Measurements from ENCODE around the gene ABR.
A peak's percentile ranks its signal among the peaks of the same experiment; 100 is the strongest.

Gene ABR

DNA sequence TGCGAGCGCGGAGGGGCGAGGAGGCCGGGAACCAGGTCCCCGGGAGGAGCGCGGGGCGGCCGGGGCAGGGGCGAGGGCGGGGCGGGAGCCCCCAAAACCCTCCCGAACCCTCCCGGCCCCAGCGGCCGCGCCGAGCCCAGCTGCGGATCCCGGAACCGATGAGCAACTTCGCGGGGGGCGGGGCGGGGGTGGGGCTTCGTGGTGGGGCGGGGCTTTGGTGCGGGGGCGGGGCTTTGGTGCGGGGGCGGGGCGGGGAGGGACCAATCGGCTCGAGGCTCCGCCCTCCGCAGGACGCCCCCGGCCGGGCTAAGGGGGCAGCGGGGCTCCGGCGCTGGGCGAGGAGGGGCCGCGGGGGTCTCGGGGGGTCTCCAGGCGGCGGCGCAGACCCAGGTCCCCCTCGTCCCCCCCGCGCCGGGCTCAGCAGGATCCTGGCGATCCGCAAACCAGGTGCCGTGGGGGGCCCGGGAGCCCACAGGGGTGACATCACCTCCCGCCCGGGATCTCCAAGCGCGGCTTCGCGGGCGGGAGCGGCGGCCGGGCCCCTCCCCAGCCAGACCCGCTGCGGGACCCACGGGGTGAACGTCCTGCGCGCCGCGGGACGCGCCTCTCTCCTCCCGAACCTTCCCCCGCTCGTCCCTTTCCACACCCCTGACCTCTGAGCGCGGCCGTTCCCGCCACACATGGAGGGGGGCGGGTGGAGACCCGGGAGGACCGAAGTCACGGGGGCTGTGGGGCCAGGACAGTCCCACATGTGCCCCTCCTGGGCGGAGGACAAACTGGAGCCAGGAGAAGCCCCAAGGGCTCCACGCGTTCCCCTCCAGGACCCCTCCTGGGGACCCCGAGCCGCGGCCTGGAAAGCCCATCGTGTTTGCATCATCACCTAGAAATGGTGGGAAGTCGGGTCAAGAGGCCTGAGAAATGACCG, at the start of gene ABR:
Gene ABR, minus strand, starts transcription at position 164 of the 925 bp plus-strand sequence. CDS start 254 bp downstream, outside the sequence.
- no peak for DNase-seq (ENCODE audit: low read depth)

DNA sequence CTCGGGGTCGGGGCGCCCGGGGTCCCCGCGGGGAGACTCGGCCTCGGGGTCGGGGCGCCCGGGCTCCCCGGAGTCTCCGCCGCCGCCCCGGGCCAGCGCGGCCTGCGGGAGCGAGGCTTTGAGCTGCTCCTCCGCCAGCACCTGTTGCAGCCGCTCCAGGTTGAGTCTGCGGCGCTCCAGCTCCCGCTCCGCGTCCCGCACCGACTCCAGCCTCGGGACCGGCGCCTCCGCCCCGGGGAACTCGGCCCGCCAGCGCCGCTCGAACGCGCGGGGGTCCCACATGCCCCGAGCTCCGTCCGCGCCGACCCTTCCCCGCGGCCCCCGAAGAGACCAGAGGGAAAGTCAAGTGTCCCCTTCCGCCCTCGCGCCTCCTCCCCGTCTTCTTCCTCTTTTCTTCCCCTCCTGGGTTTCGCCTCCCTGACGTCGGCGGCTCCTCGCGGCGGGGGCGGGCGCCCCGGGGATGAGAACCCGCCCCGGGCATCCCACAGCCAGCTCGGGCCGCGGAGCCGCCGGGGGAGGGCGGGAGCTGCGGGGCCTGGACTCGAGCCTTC, 49.6 kb upstream of the ABR start:
- no peak for DNase-seq (ENCODE audit: low read depth)

DNA sequence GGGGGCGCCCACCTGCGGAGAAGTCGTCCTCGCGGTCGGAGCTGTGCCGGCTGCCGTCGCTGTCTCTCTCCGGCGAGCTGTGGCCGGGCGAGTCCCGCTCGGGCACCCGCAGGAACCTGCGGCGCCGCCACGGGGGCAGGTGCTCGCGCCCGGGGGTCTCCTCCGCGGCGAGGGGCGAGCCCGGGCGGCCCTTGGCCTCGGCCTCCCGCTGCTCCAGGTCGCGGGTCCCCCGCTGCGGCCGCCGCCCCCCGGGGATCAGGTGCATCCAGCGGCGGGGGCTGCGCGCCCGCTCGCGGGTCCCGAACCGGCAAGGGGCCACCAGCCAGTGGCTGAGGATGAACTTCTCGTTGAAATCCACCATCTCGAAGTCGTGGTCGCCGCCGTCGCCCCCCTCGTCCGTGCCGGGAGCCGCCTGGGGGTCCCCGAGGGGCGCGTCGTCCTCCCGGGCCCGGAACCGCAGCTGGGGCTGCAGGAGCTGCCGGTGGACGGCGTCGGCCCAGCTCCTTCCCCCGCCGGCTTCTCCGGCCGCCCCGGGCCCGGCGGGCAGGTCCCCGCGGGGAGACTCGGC, 49.1 kb upstream of the ABR start:
- no peak for DNase-seq (ENCODE audit: low read depth)

DNA sequence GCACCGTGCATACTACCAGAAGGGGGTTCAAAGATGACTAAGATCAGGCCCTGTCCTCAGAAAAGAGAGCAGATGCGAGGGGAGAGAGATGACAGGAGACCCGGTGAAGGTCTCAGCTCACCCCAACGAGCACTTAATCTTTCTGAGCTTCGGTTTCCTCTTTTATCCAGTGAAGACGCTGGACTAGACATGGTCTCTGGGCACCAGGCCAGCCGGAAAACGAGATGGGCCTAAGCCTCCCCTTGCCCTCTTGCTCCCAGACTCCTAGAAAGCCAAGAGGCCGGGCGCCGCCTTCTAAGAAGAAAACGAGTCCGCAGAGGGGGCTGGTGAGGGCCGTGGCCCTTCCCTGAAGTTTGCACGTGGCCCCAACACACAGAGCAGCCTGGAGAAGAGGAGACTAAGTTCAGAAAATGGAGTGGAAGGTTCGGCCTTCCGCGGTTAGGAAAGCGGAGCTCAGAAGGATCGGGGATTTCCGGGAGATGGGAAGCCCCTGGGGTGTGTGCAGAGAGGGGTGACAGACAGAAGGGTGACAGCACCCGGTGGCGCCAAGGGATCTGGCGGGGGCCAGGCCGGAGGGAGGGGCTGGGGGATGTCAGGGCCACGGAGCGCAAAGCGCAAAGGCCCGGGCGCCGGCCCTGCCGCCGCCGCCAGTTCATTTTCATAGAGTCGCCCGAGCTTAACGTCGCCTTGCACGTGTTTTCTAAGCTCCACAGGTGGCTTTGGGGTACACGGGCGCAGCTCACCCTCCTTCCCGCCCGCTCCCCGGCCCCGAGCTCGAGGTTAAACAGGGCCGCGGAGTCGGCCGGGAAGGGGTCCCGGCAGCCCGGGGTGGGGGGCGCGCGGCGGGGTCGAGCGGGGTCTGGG, 48.4 kb upstream of the ABR start:
- no peak for DNase-seq (ENCODE audit: low read depth)

DNA sequence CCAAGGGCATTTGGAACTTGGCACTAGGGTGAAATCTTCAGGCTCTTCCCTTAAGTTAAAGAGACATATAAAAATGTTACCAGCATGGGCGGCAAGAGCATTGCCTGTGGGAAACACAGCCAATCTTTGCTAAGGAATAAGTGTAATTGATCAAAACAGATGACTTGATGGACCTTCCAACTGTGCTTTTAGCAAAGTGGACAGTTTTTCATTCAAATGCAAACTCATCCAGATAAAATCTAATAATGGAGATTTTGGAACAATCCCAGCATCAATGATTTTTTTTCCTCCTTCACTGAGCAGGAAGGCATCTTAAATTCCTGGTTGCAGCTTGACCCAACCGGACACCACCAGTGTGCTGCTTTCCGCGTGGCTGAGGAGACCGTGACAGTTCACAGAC, 47.6 kb upstream of the ABR start:
- no peak for DNase-seq (ENCODE audit: low read depth)

DNA sequence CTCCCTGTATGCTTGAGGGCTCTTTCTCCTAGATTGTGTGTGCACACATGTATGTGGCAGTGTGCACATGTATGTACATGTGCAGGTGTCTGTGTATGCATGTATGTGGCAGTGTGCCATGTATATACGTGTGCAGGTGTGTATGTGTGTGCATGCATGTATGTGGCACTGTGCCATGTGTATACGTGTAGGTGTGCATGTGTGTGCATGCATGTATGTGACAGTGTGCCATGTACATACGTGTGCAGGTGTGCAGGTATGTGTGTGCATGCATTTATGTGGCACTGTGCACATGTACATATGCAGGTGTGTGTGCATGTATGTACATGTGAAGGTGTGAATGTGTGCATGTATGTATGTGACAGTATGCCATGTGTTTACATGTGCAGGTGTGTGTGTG, 46.5 kb upstream of the ABR start:
- DNase-seq (ENCODE audit: low read depth), result no peak

DNA sequence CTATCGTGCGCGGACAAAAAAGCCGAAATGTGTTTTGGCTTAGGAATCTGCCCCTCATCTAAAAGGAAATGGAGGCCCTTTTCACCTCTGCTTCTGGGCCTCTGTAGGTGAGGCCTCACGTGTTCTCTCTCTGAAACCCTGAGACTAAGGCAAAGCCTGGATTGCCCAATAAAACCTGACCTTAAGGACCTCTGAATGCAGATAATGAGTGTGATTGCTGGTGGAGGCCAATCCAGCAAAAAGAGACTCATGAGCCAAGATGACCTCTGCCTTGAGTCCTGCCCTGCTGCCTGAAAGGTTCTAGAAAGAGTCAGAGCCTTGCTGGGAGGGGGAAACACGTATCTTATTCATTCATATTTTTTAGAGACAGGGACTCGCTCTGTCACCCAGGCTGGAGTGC, 44.5 kb upstream of the ABR start:
- DNase-seq (ENCODE audit: low read depth), result no peak

DNA sequence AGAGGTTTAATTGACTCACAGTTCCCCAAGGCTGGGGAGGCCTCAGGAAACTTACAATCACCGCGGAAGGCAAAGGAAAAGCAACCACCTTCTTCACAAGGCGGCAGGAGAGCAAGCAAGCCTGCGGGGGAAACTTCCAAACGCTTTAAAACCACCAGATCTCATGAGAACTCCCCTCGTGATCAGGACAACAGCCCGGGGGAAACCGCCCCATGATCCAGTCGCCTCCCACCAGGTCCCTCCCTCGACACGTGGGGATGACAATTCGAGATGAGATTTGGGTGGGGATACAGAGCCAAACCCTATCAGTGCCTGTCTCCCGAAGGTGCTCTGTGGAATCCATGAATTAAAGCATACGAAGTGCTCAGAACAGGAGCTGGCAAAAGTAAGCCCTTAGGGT, 43.9 kb upstream of the ABR start:
- no peak for DNase-seq (ENCODE audit: low read depth)

DNA sequence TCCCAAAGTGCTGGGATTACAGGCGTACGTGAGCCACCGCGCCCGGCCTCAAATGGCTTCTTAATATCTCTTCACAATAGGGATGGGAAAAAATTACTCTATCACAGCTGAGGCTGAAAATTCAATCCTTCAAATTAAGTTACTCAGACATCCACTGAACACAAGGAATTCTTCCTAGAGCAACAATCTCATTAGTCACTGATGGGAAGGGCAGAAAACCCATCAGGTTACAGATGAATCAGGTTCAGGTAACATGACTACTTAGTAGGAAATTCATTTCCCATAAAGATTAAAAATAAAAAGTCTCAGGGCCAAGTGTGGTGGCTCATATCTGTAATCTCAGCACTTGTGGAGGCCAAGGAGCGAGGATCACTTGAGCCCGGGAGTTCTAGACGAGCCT, 42.5 kb upstream of the ABR start:
- DNase-seq (ENCODE audit: low read depth), result no peak

DNA sequence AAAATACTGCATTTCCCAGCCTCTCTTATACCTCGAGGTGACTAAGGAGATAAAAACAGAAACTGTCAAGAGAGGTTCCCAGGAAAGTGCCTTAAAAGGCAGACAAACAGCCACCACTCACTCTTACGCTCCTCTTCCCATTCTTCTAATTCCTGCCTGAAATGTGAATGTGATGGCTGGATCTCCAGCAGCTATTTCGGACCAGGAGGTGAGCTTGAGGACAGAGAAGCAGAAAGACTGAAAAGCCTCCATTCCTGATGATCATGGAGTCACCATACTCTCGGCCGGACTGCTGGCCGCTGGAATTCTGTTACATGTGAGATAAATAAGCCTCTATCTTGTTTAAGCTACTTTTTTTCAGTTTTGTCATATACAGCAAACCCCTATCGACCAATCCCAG, 41.4 kb upstream of the ABR start:
- DNase-seq (ENCODE audit: low read depth), result no peak

DNA sequence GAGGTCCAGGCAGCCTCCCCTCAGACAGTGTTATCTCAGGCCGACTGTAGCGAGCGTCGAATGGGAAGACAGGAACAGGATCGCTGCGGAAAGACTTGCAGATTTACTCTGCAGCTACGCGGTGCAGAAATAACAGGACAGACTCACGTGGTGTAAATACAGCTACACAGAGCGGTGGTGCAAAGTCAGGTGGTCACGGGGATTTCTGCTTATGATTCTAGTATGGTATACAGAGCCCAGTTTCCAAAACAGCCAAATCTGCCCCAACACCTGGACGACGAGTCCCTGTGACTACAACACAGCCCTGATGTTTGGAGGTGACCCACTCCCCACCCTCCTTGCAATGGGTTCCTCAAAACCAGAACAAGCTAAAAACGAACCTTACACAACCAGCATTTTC, 40.6 kb upstream of the ABR start:
- DNase-seq (ENCODE audit: low read depth), result no peak

DNA sequence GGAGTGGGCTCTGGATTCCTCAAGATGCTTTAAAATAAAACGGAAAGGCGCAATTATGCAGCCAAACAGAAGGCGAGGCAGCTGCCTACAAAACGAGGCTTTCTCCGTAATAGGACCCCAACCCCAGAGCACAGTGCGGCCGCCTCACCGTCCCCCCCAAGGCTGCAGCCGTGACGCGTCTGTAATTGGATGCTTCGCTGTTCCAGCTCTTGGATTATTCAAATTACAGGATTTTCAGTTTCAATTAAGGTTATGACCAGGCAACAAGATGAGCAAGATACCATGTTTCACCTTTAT, 37.3 kb upstream of the ABR start:
- no peak for DNase-seq (ENCODE audit: low read depth)

DNA sequence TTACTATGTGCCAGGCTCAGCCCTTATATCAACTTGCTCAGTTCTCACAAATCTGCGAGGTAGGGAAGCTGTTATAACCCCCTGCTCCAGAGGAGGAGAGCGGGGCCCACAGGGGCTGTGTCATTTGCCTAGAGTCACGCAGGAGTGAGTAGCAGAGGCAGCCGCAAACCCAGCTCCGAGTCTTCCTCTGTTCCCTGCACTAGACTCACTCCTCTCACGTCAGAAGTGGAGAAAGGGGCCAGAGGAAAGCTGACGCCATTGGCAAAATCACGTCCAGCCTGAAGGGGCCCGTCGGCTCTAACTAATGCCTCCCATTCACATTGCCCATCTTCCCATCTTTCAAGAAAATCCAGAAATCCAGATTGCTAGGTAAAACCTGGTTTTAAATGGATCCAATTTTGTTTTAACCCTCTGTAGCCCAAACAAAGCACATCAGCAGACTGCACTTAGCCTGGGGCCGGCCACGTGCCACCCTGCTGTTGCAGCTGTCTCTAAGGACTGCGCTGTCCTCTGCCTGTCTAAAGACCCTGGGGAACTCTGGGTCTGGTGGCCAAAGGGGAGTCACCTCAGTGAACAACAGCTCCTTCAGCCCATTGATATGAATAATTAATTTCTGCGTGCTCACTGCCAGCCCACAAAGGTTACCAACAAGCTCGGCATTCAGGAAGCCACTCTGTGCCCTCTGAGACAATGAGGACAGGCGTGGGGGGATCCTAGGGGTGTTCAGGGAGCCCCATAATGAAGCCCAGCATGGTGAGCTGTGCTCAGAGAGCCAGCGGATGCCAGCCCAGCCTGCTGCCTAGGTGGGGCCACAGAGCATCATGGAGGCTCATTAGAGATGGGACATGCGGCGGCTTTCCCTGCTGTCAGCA, 36.7 kb upstream of the ABR start:
- no peak for DNase-seq (ENCODE audit: low read depth)

DNA sequence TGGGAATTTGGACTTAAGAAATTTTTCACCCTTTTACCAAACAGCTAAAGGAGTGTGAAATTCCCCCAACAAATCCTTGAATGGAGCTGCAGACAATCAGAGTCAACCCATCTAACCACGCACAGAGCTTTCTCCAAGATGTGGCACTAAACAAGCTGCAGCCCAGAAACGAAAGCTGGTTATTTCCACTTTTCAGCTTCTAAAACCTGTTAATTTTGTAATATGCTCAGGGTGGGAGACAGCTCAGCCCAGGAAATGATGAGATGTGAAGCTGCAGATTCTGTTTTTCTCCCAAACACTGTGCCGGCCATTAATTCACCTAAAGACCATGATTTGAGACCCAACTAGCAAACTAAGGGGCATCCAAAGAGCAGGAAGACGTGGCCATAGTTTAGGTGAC, 33.2 kb upstream of the ABR start:
- no peak for DNase-seq (ENCODE audit: low read depth)

DNA sequence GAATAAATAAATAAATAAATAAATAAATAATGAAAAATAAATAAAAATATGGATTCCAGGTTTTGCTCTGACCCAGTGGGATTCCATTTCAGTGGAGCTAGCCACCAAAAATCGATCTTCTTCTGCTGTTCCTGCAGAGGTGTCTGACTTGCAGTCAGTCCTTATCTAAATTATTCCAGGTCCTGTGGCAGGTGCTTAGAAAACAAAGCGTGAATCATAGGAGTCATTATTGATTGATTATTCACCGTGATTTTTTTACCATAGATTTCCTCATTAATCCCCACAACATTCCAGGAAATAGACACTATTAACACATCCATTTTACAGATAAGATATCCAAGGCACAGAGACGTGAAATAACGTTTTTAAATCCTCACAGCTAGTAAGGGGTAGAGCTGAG, 31.5 kb upstream of the ABR start:
- DNase-seq (ENCODE audit: low read depth), result no peak

DNA sequence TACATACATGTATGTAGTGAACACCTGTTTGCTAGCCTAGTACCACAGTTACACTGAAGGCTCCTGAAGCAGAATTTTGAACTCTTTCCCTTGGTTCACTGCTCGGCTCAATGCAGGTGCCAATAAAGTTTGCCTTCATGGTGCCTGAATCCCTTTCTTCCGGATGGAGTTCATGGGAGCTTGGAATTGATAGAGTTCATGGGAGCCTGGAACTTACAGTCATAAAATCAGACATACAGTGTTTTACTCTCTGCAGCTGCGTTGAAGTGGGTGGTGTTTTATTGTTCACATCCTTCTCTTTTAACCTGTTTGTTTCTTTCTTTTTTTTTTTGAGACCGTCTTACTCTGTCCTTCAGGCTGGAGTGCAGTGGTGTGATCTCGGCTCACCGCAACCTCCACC, 29.2 kb upstream of the ABR start:
- DNase-seq (ENCODE audit: low read depth), result no peak

DNA sequence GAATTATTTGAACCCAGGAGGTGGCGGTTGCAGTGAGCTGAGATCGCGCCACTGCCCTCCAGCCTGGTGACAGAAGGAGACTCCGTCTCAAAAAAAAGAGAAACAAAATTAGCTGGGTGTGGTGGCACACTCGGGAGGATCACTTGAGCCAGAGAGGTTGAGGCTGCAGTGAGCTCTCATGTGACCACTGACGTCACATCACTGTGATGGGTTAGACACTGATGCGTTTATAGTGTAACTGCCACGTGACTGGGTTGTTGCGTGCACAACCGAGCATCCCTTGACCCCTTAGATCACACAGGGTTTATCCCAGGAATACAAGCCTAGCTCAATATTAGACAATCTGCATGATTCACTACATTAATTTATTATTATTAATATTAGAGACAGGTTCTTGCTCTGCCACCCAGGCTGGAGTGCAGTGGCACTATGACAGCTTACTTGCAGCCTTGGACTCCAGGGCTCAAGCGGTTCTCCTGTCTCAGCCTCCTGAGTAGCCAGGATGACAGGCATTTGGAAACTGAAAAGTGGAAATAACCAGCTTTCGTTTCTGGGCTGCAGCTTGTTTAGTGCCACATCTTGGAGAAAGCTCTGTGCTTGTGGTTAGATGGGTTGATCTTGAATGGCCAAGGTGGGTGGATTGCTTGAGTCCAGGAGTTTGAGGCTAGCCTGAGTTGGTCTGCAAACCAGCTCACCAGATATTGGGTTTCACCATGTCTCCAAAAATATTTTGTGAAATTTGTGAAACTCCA, 26.4 kb upstream of the ABR start:
- DNase-seq (ENCODE audit: low read depth), result no peak

DNA sequence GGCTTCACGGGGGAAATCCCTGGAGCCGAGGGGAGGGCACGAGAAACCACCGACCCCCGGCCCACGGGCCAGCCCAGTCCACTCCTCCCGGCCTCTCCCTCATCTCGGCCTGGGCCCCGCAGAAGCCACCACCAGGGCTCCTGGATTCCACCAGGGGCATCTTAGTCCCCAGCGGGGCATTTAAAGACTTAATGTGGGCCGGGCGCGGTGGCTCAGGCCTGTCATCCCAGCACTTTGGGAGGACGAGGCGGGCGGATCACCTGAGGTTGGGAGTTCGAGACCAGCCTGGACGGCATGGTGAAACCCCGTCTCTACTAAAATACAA, 24.1 kb upstream of the ABR start:
- DNase-seq (ENCODE audit: low read depth), result no peak

DNA sequence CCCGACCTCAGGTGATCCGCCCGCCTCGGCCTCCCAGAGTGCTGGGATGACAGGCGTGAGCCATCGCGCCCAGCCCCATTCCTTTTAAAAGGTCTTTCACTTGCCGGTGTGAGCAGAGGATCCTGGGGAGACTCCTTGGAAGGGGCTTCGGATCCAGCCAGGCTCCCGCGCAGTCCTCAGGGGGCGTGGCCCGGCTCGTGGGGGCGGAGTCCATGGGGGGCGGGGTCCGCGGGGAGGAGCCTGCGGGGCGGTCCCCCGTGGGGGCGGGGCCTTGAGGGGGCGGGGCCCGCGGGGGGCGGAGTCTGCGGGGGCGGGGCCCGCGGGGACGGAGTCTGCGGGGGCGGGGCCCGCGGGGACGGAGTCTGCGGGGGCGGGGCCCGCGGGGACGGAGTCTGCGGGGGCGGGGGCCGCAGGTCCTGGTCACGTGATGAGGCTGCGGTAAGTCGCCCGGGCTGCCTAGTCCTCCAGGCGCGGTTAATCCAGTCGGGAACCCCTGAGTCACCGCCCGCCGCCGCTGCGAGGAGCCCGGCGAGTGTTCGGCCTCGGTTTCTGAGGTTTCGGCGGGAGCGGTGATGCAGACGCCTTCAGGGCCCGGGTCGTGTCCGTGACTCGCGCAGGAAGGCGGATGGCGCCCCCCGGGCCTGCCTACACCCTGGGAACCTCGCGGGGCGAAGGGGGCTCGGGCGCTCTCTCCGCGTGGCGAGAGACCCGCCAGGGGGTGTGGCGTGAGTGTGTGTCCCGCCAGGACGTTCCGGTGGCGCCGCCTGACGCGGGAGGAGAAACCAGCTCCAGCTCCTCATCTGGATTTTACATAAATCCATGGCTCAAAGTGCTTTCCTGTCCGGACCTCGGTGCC, 23.6 kb upstream of the ABR start:
- DNase-seq (ENCODE audit: low read depth), result peak; percentile 25

DNA sequence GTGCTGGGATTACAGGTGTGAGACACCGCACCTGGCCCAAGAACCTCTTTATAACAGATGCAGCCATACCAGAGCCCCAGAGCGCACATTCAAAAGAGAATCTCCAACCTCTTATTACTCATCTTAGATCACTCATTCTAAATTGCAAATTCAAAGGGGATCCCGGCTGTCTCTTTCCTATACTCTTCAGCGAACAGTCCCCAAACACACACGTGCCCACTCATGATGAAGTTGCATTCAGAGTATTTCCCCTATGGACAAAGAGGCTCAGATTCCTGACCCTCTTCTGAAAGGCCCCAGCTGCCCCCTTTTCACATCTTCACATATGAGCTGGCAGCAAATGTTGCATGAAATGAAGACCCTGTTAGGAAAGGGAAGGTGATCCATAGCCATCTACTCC, 22.5 kb upstream of the ABR start:
- no peak for DNase-seq (ENCODE audit: low read depth)
